SW 1271 (cell line): ENCODE measurements around the gene MSI1.

ENCODE experiments used
- DNase-seq, 2 experiments: peaks; one replicate each; lab custom pipeline; 2025; lab: John Stamatoyannopoulos, UW

The MSI1 gene

DNA sequence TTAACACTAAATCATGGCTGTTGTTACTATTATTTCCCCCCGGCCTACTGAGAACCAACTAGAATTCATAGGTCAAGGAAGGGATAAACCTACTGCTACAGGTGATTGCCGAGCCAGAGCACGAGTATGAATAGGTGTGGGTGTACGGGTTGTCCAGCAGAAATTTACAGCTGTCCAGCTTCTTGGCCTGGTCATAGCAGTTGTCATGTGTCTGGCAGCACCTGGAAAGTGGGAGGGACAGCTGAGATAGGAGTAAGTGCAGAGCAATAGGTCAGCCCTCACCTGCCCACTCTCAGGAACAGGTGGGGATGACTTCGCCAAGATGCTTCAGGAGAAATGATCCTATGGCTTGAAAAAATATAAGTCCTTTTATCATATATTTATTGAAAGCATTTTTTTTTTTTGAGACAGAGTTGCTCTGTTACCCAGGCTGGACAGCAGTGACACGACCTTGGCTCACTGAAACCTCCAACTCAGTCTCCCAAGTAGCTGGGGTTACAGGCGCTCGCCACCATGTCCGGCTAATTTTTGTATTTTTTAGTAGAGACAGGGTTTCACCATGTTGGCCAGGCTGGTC, 44.0 kb downstream of the MSI1 start:
- DNase-seq: no peak

GRCh38 chr12:120323772-120324171, 45.2 kb downstream of the MSI1 start:
- DNase-seq: no peak

GRCh38 chr12:120321382-120322202, 47.4 kb downstream of the MSI1 start:
- no peak for DNase-seq

DNA sequence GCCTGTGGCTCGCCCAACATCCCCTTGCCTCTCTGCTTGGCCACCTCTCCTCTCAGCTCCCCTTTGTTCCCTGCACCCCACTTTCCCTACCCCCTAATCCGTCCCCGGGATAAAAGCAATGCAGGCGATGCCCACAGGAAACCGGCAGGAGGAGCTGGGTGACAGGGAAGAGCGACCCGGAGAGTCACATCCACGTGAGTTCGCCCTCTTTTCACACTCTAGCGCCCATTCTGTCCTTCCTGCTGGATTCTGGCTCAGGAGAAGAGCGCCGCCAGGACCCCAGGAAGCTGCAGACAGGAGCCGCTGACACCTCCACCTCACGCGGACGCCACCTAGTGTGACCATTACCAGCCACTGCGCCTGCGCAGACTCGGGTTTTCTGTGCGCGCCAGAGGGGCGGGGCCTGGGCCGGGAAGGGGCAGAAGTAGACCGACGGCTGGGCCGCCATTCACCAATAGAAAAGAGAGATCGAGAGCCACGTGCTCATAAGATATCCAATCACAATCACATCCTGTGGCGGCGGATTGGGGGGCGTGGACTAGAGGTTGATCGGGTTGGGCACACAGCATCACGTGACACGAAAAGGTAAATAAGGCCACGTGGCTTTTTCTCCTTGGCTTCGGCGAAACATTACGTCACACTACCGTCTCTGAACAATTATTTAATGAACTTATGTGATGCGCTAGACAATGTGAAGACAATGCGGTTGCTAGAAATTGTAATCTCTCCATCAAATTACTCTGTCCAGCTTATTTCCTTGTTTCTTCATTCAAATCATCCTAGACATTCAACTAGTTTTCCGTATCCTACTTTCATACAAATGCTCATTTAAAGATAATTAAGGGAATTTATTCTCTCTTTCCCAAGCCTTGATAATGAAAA, 51.5 kb downstream of the MSI1 start:
- DNase-seq: peak; percentile 99 to 100

DNA sequence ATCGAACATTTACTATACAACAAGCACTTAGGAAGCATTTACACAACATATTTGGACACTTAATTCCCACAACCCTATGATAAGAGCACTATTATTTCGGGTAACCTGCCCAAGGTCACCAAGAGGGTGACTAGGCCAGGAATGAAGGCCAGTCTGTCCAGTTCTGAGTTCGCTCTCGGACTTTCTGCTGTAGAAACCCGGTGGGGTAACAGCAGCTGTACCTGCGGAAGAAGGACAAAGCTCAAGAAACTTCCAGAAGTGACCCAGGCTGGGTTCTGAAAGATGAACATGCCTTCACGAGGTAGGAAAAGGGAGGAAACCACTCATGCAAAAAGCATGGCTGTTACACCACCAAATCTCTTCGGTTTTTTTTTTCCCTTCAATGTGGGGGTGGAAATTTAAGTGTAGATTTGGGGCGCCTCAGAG, 52.2 kb downstream of the MSI1 start:
- DNase-seq: peak in 1 of 2 experiments; percentile 43

DNA sequence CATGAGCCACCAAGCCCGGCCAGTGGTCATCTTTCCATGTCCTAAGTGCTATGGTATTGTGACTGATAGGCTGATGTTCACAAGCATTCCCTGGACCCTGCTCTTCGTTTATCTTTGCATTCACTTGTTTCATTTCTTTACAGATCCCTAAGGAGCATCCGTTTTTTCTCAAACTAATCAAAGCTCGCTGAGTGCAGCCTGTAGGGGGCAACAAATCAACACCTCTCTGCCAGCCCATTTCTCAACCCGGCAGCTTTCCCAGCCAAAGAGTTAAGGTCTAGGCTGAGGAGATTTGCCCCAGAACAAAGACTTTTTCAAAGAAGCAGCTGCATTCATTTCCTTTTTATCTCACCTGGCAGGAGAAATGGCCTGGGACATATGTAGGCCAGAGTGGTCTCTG, 54.7 kb downstream of the MSI1 start:
- peak in 1 of 2 experiments; percentile 19 for DNase-seq

GRCh38 chr12:120301962-120302815, 66.8 kb downstream of the MSI1 start, which contains the start of gene SIRT4:
Gene SIRT4 (plus strand): TSS chr12:120302321. CDS start chr12:120303562, 1,241 bp downstream.
- peak; percentile 85 to 95 for DNase-seq

DNA sequence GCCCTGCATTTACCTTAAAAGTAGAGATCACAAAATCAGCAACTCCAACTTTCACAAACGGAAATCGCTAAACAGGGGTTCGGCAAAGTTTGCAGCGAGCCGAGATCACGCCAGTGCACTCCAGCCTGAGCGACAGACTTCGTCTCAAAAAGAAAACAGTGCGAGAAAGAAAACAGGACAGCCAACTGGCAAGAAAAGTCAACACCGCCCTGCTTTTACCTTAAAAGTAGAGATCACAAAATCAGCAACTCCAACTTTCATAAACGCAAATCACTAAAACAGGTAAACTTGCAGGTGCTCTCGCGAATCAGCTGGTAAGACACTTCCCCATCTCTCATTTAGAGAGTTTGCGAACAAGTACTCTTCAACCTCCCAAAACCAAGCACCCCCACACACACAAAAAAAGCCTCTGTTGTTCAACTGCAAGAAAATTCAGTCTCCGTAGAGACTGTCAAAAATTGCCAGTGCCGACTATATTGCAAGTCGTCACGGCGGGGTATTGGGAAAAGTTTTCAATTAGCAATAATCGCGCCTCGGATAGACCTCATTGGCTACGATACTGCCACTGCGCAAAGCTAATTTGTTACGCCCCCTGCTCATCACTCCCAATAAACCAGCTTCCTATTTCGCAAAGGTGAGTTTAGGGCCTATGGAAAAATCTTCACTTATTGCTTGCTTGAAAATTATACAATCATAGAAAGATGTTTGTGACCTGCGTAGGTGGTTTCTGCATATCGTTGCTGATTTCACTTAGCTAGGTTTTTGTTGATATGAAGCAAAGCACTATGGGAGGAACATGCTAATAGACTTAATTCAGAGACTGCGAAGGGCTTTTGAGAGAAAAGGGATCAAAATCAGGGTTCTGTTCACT, 76.1 kb downstream of the MSI1 start, which contains the start of gene RNU4-1:
Gene RNU4-1 (minus strand): TSS at position 577 of the 871 bp plus-strand sequence.
- DNase-seq: peak; percentile 89 to 96

- no peak for DNase-seq
Observed at GRCh38 chr12:120292411-120292660, 76.6 kb downstream of the MSI1 start.
